CMK (cell line): ENCODE results near the gene HABP2.

Experiments used
- DNase-seq: peaks from one replicate; pipeline ENCODE4 v3.0.0-alpha.2; 2010; ENCODE audit warnings: low read depth

HABP2 gene

GRCh38 chr10:113552701-113553100 is at the start of gene HABP2:
Gene HABP2, plus strand, starts transcription at chr10:113553053. Its CDS starts 69 bp downstream, at chr10:113553122.
- no peak for DNase-seq

GRCh38 chr10:113503930-113504329 is 48.9 kb upstream of the HABP2 start:
- no peak for DNase-seq

- no peak for DNase-seq
Measured at GRCh38 chr10:113504423-113504822, 48.4 kb upstream of the HABP2 start.

GRCh38 chr10:113506476-113506875 is 46.4 kb upstream of the HABP2 start:
- DNase-seq: no peak

GRCh38 chr10:113511419-113511818 is 41.4 kb upstream of the HABP2 start:
- DNase-seq: no peak

GRCh38 chr10:113515161-113515560 is 37.7 kb upstream of the HABP2 start:
- no peak for DNase-seq

GRCh38 chr10:113515601-113516000 is 37.3 kb upstream of the HABP2 start:
- DNase-seq: no peak

GRCh38 chr10:113516061-113516460 is 36.8 kb upstream of the HABP2 start:
- no peak for DNase-seq

GRCh38 chr10:113517165-113517900 is 35.5 kb upstream of the HABP2 start:
- no peak for DNase-seq

- DNase-seq: no peak
Measured at GRCh38 chr10:113517901-113518260, 35.0 kb upstream of the HABP2 start.

- no peak for DNase-seq
Measured at GRCh38 chr10:113518415-113518814, 34.4 kb upstream of the HABP2 start.

GRCh38 chr10:113518816-113519591 is 33.8 kb upstream of the HABP2 start:
- DNase-seq: no peak

GRCh38 chr10:113519681-113520115 is 33.2 kb upstream of the HABP2 start:
- no peak for DNase-seq

GRCh38 chr10:113520261-113520660 is 32.6 kb upstream of the HABP2 start:
- no peak for DNase-seq

- peak; percentile 21 for DNase-seq
Measured at GRCh38 chr10:113520690-113521474, 32.0 kb upstream of the HABP2 start.

GRCh38 chr10:113521475-113521795 is 31.4 kb upstream of the HABP2 start:
- no peak for DNase-seq

- DNase-seq: no peak
Measured at GRCh38 chr10:113522460-113522859, 30.4 kb upstream of the HABP2 start.

- no peak for DNase-seq
Measured at GRCh38 chr10:113523071-113523470, 29.8 kb upstream of the HABP2 start.

- DNase-seq: no peak
Measured at GRCh38 chr10:113523628-113524027, 29.2 kb upstream of the HABP2 start.

- no peak for DNase-seq
Measured at GRCh38 chr10:113524120-113524519, 28.7 kb upstream of the HABP2 start.

- no peak for DNase-seq
Measured at GRCh38 chr10:113524539-113525490, 28.0 kb upstream of the HABP2 start.

- no peak for DNase-seq
Measured at GRCh38 chr10:113525713-113526112, 27.1 kb upstream of the HABP2 start.
